ENCODE measurements around the gene FGF18. TPM values are rescaled to one million over a fixed set of nuclear protein-coding genes. Genes with fewer than 3 reads are reported as not detected.

The FGF18 gene
- total RNA-seq, 4 donors from 2014 or later, result 0.14 to 0.32 TPM; not detected in 2

- H3K36me3 ChIP-seq, result no peaks in the 10 kb centered on the region
- H3K4me1 ChIP-seq, result peaks cover 0 to 10% (median 1%) of the 10 kb centered on the region in 4 donors
- no peak overlapping the region for H3K27ac ChIP-seq
- DNase-seq, result no peak
- intact Hi-C loops (cut with DNase I; ENCODE audit: low total_unique reads) (no loop called here), in situ Hi-C loops (cut with MboI; ENCODE audit: low pct_ligation_motif_present in 1 of 4, low pct_unique_long_range_greater_than_20kb in 1 of 4, low sequenced_read_pairs in 3 of 4) (no loop called here)
- H3K27me3 ChIP-seq, result no peaks in the 10 kb centered on the region
- no peak overlapping the region for H3K4me3 ChIP-seq
- H3K9me3 ChIP-seq, result no peaks in the 10 kb centered on the region
- no peak for TF ChIP-seq EP300 (IDR thresholded peaks at IDR 0.05; ENCODE audit: low read depth)
- no peak for TF ChIP-seq POLR2A (IDR thresholded peaks at IDR 0.05)
- TF ChIP-seq, protein P1, sequence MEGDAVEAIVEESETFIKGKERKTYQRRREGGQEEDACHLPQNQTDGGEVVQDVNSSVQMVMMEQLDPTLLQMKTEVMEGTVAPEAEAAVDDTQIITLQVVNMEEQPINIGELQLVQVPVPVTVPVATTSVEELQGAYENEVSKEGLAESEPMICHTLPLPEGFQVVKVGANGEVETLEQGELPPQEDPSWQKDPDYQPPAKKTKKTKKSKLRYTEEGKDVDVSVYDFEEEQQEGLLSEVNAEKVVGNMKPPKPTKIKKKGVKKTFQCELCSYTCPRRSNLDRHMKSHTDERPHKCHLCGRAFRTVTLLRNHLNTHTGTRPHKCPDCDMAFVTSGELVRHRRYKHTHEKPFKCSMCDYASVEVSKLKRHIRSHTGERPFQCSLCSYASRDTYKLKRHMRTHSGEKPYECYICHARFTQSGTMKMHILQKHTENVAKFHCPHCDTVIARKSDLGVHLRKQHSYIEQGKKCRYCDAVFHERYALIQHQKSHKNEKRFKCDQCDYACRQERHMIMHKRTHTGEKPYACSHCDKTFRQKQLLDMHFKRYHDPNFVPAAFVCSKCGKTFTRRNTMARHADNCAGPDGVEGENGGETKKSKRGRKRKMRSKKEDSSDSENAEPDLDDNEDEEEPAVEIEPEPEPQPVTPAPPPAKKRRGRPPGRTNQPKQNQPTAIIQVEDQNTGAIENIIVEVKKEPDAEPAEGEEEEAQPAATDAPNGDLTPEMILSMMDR (IDR thresholded peaks at IDR 0.05), result no peak
- TF ChIP-seq POLR2AphosphoS5 (IDR thresholded peaks at IDR 0.05), result no peak
- WGBS, 2 donors (ENCODE audit: low coverage in 1 of 2), result 79% methylated on average over 6 of the region's 6 CpGs; no CpG with 5 or more reads in 1 of the 2 donors
Observed at GRCh38 chr5:171498166-171498565, 78.7 kb downstream of the FGF18 start.

GRCh38 chr5:171499611-171500010, 80.2 kb downstream of the FGF18 start:
- H3K4me1 ChIP-seq, result peaks cover 0 to 4% (median under 1%) of the 10 kb centered on the region in 4 donors
- in situ Hi-C loops (cut with MboI; ENCODE audit: low pct_ligation_motif_present in 1 of 4, low pct_unique_long_range_greater_than_20kb in 1 of 4, low sequenced_read_pairs in 3 of 4), result no loop called here

DNA sequence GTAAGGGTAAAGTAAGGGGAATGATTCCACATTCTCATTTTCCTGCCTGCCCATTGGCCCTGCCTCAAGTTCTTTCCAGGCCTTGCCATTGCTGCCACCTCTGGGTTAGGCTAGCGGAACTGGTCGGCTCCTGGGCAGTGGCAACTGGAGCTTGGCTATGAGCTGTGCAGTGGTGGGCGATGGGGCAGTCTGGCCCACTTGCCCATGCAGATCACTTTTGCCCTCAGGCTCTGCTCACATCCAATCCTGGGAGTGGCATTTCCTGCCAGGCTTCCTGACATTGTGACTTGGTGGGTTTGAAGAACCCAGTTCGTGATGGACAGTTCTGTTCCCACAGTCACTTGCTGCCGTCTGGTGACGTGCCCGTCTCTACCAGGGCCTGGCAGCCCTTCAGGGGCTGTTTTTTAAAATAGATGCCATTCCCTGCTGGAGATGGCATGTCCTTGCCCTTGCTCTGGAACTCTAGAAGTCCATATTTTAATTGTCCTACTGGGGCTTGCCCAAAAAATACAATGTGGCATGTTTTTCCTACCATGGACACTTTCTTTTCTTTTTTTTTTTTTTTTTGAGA, 86.1 kb downstream of the FGF18 start:
- Histone ChIP-seq H3K4me1 (no peaks in the 10 kb centered on the region), H3K27me3 (no peaks in the 10 kb centered on the region), H3K9me3 (no peaks in the 10 kb centered on the region), H3K27ac (no peak overlapping the region), H3K36me3 (no peaks in the 10 kb centered on the region), H3K4me3 (no peak overlapping the region)
- no peak for DNase-seq
- intact Hi-C loops (cut with DNase I; ENCODE audit: low total_unique reads), result no loop called here
- in situ Hi-C loops (cut with MboI; ENCODE audit: low pct_ligation_motif_present in 1 of 4, low pct_unique_long_range_greater_than_20kb in 1 of 4, low sequenced_read_pairs in 3 of 4), result no loop called here
- 87% methylated on average over 7 of the region's 7 CpGs; no CpG with 5 or more reads in 1 of the 2 donors for WGBS, 2 donors (ENCODE audit: low coverage in 1 of 2)
- no peak for TF ChIP-seq EP300 (IDR thresholded peaks at IDR 0.05; ENCODE audit: low read depth)
- TF ChIP-seq POLR2AphosphoS5 (IDR thresholded peaks at IDR 0.05), result no peak
- no peak for TF ChIP-seq POLR2A (IDR thresholded peaks at IDR 0.05)
- TF ChIP-seq, protein P1 (IDR thresholded peaks at IDR 0.05), result no peak

More at GRCh38 chr5:171499611-171500010, 80.2 kb downstream of the FGF18 start:
- no peaks in the 10 kb centered on the region for H3K36me3 ChIP-seq
- no peak overlapping the region for H3K27ac ChIP-seq
- no peaks in the 10 kb centered on the region for H3K9me3 ChIP-seq
- intact Hi-C loops (cut with DNase I; ENCODE audit: low total_unique reads), result no loop called here
- DNase-seq, result no peak
- 72% methylated on average over 4 of the region's 4 CpGs for WGBS, 2 donors (ENCODE audit: low coverage in 1 of 2)
- no peak overlapping the region for H3K4me3 ChIP-seq
- H3K27me3 ChIP-seq, result no peaks in the 10 kb centered on the region
- TF ChIP-seq EP300 (IDR thresholded peaks at IDR 0.05; ENCODE audit: low read depth) (no peak), POLR2A (IDR thresholded peaks at IDR 0.05) (no peak), POLR2AphosphoS5 (IDR thresholded peaks at IDR 0.05) (no peak)
- TF ChIP-seq, protein P1 (IDR thresholded peaks at IDR 0.05), result no peak

- in situ Hi-C loops (cut with MboI; ENCODE audit: low pct_ligation_motif_present in 1 of 4, low pct_unique_long_range_greater_than_20kb in 1 of 4, low sequenced_read_pairs in 3 of 4) (no loop called here), intact Hi-C loops (cut with DNase I; ENCODE audit: low total_unique reads) (no loop called here)
- H3K9me3 ChIP-seq, result no peaks in the 10 kb centered on the region
- no peak for DNase-seq
- H3K27ac ChIP-seq, result no peak overlapping the region
- TF ChIP-seq POLR2A (IDR thresholded peaks at IDR 0.05) (no peak), POLR2AphosphoS5 (IDR thresholded peaks at IDR 0.05) (no peak), EP300 (IDR thresholded peaks at IDR 0.05; ENCODE audit: low read depth) (no peak)
- TF ChIP-seq, protein P1 (IDR thresholded peaks at IDR 0.05), result no peak
- H3K4me3 ChIP-seq, result no peak overlapping the region
- WGBS, 2 donors (ENCODE audit: low coverage in 1 of 2), result 72 to 73% methylated on average over 2 to 3 of the region's 3 CpGs
- no peaks in the 10 kb centered on the region for H3K36me3 ChIP-seq
- no peaks in the 10 kb centered on the region for H3K27me3 ChIP-seq
- no peaks in the 10 kb centered on the region for H3K4me1 ChIP-seq
Observed at GRCh38 chr5:171506951-171507350, 87.5 kb downstream of the FGF18 start.

Small RNAs within 50 kb of the gene (small RNA-seq; reads per million reads assigned to genes)
- gene MIR3912, result 0.28 to 3.3 (median 0.88) reads per million in 4 donors

Other genes with a start within 250 kb of the FGF18 start
- gene TLX3, start 110.4 kb upstream of the FGF18 start, total RNA-seq, result not detected
- gene NPM1, start 31.8 kb upstream of the FGF18 start, total RNA-seq, result 1,000 to 10,000 TPM in 1 of 4 donors, 100 to 1,000 TPM in 3; 279 to 2,349 (median 380) TPM